Left colon (tissue), 2 donors: ENCODE measurements around the gene CACHD1. TPM values are rescaled to one million over a fixed set of nuclear protein-coding genes. Genes with fewer than 3 reads are reported as not detected.
"Not testable (repeated sequence)": the region's sequence is repeated elsewhere in the genome, so short reads cannot be mapped to it uniquely, and the experiment has no call there.

ENCODE experiments used
- ATAC-seq: fragments of 200-7000 bp; cut with Tn5 transposase; one replicate; pipeline ENCODE4 v1.9.1; 2020; ENCODE audit warnings: mild to moderate bottlenecking, moderate library complexity
- DNase-seq, 2 donors: peaks; one replicate each; pipeline ENCODE4 v3.0.0-alpha.2; 2020
- intact Hi-C, 2 donors: fragments of 100-400 bp; cut with DNase I in 1 of 2; cut with micrococcal nuclease in 1 of 2; formaldehyde crosslinking; loops; one replicate each; pipeline versions ENCODE4 v1.11.2 to v1.14.0; 2022; cut with DNase I, micrococcal nuclease
- total RNA-seq, 2 donors: library from RNA; stranded (reverse); fragmentation: NEBNext Ultra II Directional; extraction: Animal tissue kit (Norgen Biotek cat#: 25700); gene quantifications; one replicate each; pipeline ENCODE4 v1.2.1, GENCODE V29; 2021
- donor health status: DM: no; HTN: no; CAD: no.
- donor health status: DM: yes; HTN: yes; CAD: no.

The CACHD1 gene
- total RNA-seq, 2 donors from 2014 or later: 1.4 to 2.6 TPM

DNA sequence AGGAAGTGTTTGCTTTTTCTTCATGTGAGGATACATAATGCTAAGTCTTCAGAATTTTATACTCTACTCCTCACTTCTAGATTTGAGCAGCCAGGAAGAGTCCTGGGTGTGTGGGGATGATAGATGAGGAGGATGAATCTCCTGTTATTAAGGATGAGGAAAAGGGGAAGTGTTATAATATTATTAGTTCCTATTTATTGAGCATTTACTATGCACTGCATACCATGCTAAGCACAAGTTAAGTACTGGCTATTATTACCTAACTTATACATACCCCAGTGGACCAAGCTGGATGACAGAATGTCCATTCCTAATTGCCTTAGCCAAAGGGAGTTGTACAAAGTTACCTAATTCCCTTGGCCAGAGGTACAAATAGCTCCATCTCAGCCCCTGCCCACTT is 19.8 kb downstream of the CACHD1 start:
- no peak for ATAC-seq
- intact Hi-C loops: no loop called here

DNA sequence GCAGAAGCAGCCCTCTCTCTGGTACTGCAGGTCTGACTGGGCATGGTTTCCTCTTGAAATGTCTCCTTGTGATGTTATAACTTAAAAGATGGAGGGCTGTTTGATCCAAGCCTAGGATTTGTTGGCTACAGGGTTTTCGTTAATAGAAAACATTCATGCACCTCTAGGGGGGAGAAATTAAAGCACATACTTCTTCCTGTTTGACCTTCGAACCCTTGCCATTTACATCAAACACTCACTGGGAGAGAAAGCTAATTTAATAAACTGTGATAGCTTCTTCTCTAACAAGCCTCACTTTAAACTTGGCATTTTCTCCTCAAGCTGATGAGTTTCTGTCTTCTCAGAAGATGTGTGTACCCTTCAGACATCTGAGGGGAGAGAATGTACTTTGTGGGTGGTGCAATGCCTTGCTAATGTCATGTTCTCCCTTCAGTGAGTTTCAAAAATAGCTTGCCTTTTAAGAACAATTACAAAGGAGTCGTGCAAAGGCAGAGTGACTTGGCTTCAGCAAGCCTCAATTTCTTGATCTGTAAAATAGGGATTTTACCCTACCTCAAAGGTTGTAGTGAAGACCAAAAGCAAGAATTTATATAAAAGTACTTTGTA is 20.4 kb downstream of the CACHD1 start:
- DNase-seq (no peak), ATAC-seq (peak; percentile 79)
- intact Hi-C loops: no loop called here

More for the DNA sequence above, 19.8 kb downstream of the CACHD1 start:
- no peak for DNase-seq

- ATAC-seq: no peak
- intact Hi-C loops: no loop called here
These were observed 22.5 kb downstream of the CACHD1 start for GRCh38 chr1:64492424-64492823.

DNA sequence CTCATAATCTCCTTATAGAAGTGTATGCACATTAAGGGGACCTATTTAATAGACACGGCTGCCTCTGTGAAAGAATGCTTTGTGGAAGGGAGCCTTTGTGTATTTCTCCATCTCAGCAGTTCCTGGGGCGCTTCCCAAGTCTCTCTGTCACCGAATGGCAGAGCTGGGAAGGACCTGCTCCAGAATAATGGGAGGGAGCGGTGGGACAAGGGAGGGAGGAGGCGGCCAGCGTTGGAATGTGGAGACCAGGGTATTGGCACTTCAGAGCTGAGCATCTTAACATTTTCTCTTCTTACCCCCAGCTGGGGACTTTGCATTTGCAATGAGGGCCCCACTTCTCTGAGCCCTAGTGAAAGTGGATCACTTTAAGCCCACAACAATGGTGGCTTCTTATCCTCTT is 23.9 kb downstream of the CACHD1 start:
- intact Hi-C loops: no loop called here
- ATAC-seq (no peak), DNase-seq (no peak)

More at GRCh38 chr1:64492424-64492823, 22.5 kb downstream of the CACHD1 start:
- DNase-seq: no peak

DNA sequence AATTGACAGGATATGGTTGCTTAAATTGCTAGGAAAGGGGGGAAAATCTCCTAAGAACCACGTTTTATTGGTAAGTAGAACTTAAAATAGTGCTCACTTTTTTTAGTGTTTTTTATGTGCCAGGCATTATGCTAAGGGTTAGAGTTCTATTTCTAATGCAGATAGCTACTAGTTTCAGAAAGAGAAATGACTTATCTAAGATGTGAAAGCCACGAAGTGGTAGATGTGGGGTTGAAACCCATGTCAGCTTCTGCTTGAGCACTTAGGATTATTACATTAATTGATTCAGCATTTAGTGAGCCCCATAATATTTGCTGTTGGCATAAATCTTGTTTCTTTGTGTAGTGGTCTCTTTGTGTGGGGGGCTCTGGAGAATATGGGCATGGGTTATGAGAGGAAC is 24.7 kb downstream of the CACHD1 start:
- ATAC-seq (no peak), DNase-seq (no peak)
- intact Hi-C loops: no loop called here

GRCh38 chr1:64495878-64496277 is 25.9 kb downstream of the CACHD1 start:
- ATAC-seq (peak; percentile 83), DNase-seq (peak in 1 of 2 donors; percentile 20)
- intact Hi-C loops: no loop called here

GRCh38 chr1:64496606-64497005 is 26.7 kb downstream of the CACHD1 start:
- intact Hi-C loops: no loop called here

GRCh38 chr1:64497088-64497883 is 27.4 kb downstream of the CACHD1 start:
- DNase-seq (no peak), ATAC-seq (no peak)
- intact Hi-C loops: no loop called here

More at GRCh38 chr1:64496606-64497005, 26.7 kb downstream of the CACHD1 start:
- ATAC-seq: no peak
- no peak for DNase-seq

DNA sequence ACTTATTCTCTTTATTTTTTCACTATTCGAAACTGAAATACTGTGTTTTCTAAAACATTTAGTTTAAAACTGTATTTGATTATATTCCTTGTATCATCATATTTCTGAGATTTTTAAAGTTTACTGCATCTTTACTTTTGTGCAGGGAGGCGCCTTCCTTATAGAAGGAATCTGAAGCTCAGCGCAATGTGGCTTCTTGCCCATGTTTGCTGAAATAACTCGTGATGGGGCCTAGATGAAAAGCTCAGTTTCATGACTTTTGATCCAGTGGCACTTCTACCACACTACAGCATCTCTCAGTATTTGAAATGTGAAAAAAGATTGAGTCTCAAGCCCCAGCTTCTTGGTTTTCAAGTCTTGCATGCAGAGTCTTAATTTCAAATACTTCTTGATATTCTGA is 28.4 kb downstream of the CACHD1 start:
- intact Hi-C loops: no loop called here
- ATAC-seq (peak; percentile 33), DNase-seq (no peak)

DNA sequence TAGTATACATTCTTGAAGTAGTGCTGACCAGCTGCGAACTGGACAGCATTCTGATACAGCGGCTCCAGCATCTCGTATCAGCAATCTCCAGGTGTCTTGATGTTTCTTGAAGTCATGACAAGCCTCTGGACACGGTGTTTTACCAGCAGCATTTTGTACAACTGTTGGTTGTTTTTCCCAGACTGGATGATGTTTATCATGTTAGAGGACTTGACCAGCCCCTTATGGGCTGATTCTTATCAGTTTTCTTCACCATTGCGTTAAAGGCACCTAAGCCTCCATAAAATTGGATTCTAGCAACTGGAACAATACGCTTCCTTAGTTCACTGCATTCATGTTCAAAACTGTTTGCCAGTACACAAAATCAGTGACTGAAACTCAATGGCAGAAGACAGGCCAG is 29.1 kb downstream of the CACHD1 start:
- intact Hi-C loops: no loop called here
- no peak for ATAC-seq
- DNase-seq: no peak

DNA sequence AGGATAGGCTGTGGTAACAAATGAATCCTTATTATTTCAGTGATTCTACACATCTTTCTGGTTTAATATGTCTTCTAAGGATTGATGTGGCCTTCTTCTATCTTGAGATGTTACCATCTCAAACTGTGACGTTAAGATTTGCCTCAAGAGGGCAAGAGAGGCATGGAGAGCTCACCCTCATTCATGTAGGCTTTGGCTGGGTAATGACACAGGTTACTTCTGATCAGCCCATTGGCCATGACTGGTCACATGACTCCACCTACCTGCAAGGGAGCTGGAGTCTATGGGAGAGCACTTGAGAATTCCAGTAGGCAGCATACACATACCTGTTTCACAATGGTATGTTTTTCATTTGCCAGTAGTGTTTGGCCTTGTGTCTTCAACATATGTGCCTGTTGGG is 30.0 kb downstream of the CACHD1 start:
- no peak for ATAC-seq
- intact Hi-C loops: no loop called here

GRCh38 chr1:64502083-64502482 is 32.2 kb downstream of the CACHD1 start:
- no peak for DNase-seq
- intact Hi-C loops: no loop called here
- ATAC-seq: no peak

More for the DNA sequence above, 30.0 kb downstream of the CACHD1 start:
- no peak for DNase-seq

- intact Hi-C loops: no loop called here
- ATAC-seq (no peak), DNase-seq (no peak)
These were observed 33.0 kb downstream of the CACHD1 start for GRCh38 chr1:64502931-64503330.

- intact Hi-C loops: no loop called here
- ATAC-seq (peak; percentile 71), DNase-seq (peak; percentile 45 to 70)
These were observed 35.5 kb downstream of the CACHD1 start for GRCh38 chr1:64505232-64505943.

- DNase-seq (peak; percentile 66 to 68), ATAC-seq (peak; percentile 83)
- intact Hi-C loops: no loop called here
These were observed 36.2 kb downstream of the CACHD1 start for GRCh38 chr1:64505944-64506655.

- intact Hi-C loops: no loop called here
- ATAC-seq (no peak), DNase-seq (no peak)
These were observed 38.7 kb downstream of the CACHD1 start for GRCh38 chr1:64508629-64509028.

DNA sequence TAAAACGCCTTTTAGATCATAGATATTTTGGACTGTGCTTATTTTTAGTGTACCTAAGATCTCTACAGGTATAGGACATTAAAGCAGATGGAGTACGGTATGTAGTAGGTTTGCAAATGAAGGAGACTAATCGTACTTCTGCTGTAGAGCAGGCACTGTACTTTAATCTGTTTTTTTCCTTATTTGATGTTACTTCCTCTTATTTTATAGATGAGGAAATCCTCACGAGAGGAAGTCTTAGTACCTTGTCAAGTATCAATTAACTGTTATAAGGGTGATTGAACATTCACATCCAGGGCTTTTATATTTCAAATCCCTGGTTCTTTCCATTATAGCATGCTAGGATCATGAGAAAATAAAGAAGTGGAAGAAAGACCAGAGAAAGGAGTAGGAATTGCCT is 41.1 kb downstream of the CACHD1 start:
- intact Hi-C loops: no loop called here
- DNase-seq (no peak), ATAC-seq (no peak)

DNA sequence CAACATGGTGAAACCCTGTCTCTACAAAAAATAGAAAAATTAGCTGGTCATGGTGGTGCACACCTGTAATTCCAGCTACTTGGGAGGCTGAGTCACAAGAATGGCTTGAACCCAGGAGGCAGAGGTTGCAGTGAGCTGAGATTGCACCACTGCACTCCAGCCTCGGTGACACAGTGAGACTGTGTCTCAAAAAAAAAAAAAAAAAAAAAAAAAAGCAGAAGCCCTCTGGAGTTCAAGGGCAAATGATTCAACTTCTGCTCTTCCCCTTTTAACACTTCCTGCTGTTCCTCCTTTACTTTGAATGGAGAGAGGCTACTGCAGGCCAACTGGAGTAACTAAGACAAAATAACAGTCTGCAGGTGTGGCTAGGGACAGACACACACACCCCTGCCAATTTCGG is 42.3 kb downstream of the CACHD1 start:
- peak; percentile 46 for ATAC-seq
- intact Hi-C loops, DNase-seq: not testable (repeated sequence)

- intact Hi-C loops: no loop called here
- DNase-seq (no peak), ATAC-seq (no peak)
These were observed 43.6 kb downstream of the CACHD1 start for GRCh38 chr1:64513545-64513944.
